ENCODE results near the gene KRT2.

GRCh38 chr12:52691076-52691840 is 39.2 kb upstream of the KRT2 start:
- TF ChIP-seq CTCF (conservative IDR thresholded peaks at IDR 0.05 in 1 of 2, IDR thresholded peaks at IDR 0.05 in 1 of 2; ENCODE audit: extremely low read depth in 1 of 2, insufficient read depth in 1 of 2, low read depth in 1 of 2, low read length in 2 of 2) (no peak), EZH2 (IDR thresholded peaks at IDR 0.05; ENCODE audit: borderline replicate concordance, low read length) (no peak)

All from mammary epithelial cell (primary cell).